Activated CD8-positive, alpha-beta T cell treated with anti-CD3 and anti-CD28 coated beads for 36 hours (primary cell): ENCODE measurements around the gene KLHL13. TPM values are rescaled to one million over a fixed set of nuclear protein-coding genes. Genes with fewer than 3 reads are reported as not detected.

Source experiments
- ATAC-seq: fragments of 200-7000 bp; cut with Tn5 transposase; one replicate; pipeline ENCODE4 v1.10.0; 2021; ENCODE audit warnings: mild to moderate bottlenecking, moderate library complexity
- CTCF ChIA-PET: fragments of 350-600 bp; sonication (Branson Sonifier 250); formaldehyde crosslinking; loops from one replicate; lab custom pipeline; 2021; ENCODE audit warnings: antibody characterized with exemption; lab: Charles Lee
- POLR2A ChIA-PET: fragments of 350-600 bp; sonication (Branson Sonifier 250); formaldehyde crosslinking; loops from one replicate; lab custom pipeline; 2021; ENCODE audit warnings: antibody characterized with exemption; lab: Charles Lee
- DNase-seq: peaks from one replicate; pipeline ENCODE4 v3.0.0-alpha.2; 2020
- H3K27ac Mint-ChIP-seq: one replicate; pipeline ENCODE4 v1.8.0; 2021; ENCODE audit warnings: mild to moderate bottlenecking, mixed read lengths
- H3K27me3 Mint-ChIP-seq: one replicate; pipeline ENCODE4 v1.8.0; 2021; ENCODE audit warnings: mixed read lengths
- H3K36me3 Mint-ChIP-seq: one replicate; pipeline ENCODE4 v1.8.0; 2021; ENCODE audit warnings: low read depth, mixed read lengths
- H3K4me1 Mint-ChIP-seq: one replicate; pipeline ENCODE4 v1.8.0; 2021; ENCODE audit warnings: low read depth, mixed read lengths
- H3K4me3 Mint-ChIP-seq: one replicate; pipeline ENCODE4 v1.8.0; 2021; ENCODE audit warnings: mild to moderate bottlenecking, moderate library complexity, mixed read lengths
- H3K9me3 Mint-ChIP-seq: one replicate; pipeline ENCODE4 v1.8.0; 2021; ENCODE audit warnings: mixed read lengths
- intact Hi-C: fragments of 100-400 bp; cut with micrococcal nuclease; formaldehyde crosslinking; loops from one replicate; pipeline ENCODE4 v1.10.0; 2022
- total RNA-seq, 2 experiments: library from RNA; stranded (reverse); gene quantifications; one replicate each; pipeline ENCODE4 v1.2.3, GENCODE V29; 2021
- TF ChIP-seq, protein P1 (sequence below): fragments of 200-600 bp; IDR thresholded peaks from one replicate; pipeline ENCODE4 v1.8.0; 2022; ENCODE audit warnings: antibody characterized with exemption, mild to moderate bottlenecking

Gene KLHL13
- total RNA-seq, 2 experiments from 2014 or later: 2.2 to 2.8 TPM

DNA sequence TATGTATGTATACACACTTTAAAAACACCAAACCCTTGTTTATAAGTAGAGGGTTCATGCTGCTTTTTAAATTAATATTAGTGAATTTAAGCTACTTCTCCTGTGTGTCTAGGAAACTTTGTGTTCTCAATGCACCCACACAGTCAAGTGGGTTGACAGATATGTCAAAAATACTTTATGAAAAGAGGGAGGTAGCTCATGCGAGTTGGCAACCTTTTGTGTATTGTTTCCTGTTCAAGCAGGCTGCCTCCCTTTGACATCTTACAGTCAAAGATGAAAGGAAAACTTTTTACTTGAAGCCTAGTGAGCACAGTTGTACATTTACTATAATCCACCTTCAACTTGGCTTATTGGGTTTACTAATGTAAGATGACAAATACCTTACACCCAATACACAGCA, 218.4 kb downstream of the KLHL13 start:
- intact Hi-C loops: no loop called here
- Mint-ChIP-seq H3K36me3 (no peaks in the 10 kb centered on the region), H3K4me1 (peaks cover 20% of the 10 kb centered on the region), H3K4me3 (no peak overlapping the region), H3K27me3 (no peaks in the 10 kb centered on the region), H3K9me3 (peaks cover 2% of the 10 kb centered on the region), H3K27ac (no peak overlapping the region)
- POLR2A ChIA-PET: no interaction called here
- DNase-seq (no peak), ATAC-seq (no peak)
- CTCF ChIA-PET: no interaction called here
- TF ChIP-seq, protein P1, sequence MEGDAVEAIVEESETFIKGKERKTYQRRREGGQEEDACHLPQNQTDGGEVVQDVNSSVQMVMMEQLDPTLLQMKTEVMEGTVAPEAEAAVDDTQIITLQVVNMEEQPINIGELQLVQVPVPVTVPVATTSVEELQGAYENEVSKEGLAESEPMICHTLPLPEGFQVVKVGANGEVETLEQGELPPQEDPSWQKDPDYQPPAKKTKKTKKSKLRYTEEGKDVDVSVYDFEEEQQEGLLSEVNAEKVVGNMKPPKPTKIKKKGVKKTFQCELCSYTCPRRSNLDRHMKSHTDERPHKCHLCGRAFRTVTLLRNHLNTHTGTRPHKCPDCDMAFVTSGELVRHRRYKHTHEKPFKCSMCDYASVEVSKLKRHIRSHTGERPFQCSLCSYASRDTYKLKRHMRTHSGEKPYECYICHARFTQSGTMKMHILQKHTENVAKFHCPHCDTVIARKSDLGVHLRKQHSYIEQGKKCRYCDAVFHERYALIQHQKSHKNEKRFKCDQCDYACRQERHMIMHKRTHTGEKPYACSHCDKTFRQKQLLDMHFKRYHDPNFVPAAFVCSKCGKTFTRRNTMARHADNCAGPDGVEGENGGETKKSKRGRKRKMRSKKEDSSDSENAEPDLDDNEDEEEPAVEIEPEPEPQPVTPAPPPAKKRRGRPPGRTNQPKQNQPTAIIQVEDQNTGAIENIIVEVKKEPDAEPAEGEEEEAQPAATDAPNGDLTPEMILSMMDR: no peak

DNA sequence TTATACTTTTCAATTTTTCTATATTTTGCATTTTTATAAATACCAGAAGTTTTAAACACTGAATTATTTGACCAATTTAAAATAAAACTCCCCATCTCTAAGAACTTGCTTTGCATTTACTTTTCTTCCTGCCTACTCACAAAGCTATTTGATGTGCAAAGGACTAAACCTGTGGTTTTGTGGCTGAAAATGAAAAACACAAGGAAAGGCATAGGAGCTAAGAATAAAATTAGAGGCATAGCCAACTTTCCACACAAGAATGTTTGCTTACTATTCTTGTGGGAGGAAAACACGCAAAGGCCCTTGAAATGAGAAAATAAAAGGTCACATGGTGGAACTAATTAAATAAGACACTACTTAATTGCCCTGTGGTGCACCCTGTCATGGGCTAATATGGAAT, 221.2 kb downstream of the KLHL13 start:
- TF ChIP-seq, protein P1: no peak
- peaks cover 2% of the 10 kb centered on the region for H3K9me3 Mint-ChIP-seq
- H3K4me1 Mint-ChIP-seq: peaks cover 24% of the 10 kb centered on the region
- H3K4me3 Mint-ChIP-seq: no peak overlapping the region
- ATAC-seq: no peak
- H3K36me3 Mint-ChIP-seq: no peaks in the 10 kb centered on the region
- ChIA-PET POLR2A (no interaction called here), CTCF (no interaction called here)
- H3K27ac Mint-ChIP-seq: no peak overlapping the region
- DNase-seq: no peak
- H3K27me3 Mint-ChIP-seq: no peaks in the 10 kb centered on the region
- intact Hi-C loops: no loop called here

DNA sequence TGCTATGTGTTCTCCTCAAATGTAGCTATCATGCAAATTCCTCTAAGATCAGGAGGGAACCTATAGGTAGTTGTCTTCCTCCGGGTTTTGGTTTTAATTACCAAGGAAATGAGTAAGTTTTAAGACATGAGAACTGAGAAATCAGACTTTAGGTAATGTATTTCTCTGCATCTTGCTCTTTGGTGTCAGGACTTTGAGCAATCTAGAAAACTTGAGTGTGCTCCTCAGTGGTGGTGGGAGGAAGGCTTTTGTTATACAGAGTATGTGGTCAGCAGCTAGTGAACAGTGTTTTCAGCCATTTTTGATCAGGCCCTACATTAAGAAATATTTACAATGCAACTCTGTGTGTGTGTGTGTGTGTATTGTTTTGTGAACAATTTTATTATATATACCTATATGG, 224.1 kb downstream of the KLHL13 start:
- no peaks in the 10 kb centered on the region for H3K27me3 Mint-ChIP-seq
- ATAC-seq (no peak), DNase-seq (no peak)
- CTCF ChIA-PET: no interaction called here
- intact Hi-C loops: no loop called here
- TF ChIP-seq, protein P1: no peak
- H3K9me3 Mint-ChIP-seq: peaks cover 2% of the 10 kb centered on the region
- H3K36me3 Mint-ChIP-seq: no peaks in the 10 kb centered on the region
- H3K4me1 Mint-ChIP-seq: peaks cover 19% of the 10 kb centered on the region
- POLR2A ChIA-PET: no interaction called here
- H3K27ac Mint-ChIP-seq: no peak overlapping the region
- H3K4me3 Mint-ChIP-seq: no peak overlapping the region

DNA sequence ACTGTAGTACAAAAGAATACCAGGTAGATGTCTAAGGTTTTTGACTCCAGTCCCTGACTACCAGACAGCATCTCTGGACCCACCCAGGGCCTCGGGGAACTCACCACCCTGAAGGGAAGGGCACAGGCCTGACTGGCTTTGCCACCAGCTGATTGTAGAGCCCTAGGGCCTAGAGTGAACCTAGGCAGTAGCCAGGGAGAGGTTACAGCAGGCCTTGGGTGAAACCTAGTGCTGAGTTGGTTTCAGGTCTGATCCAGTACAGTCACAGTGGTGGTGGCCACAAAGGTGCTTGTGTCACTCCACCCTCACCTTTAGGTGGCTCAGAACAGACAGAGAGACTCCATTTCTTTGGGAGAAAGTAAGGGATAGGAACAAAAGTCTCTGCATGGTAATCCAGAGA, 244.8 kb downstream of the KLHL13 start:
- Mint-ChIP-seq H3K4me1 (no peaks in the 10 kb centered on the region), H3K4me3 (no peak overlapping the region), H3K27me3 (no peaks in the 10 kb centered on the region), H3K27ac (no peak overlapping the region), H3K9me3 (peaks cover 5% of the 10 kb centered on the region), H3K36me3 (no peaks in the 10 kb centered on the region)
- ChIA-PET POLR2A (no interaction called here), CTCF (no interaction called here)
- intact Hi-C loops: no loop called here
- TF ChIP-seq, protein P1: no peak
- ATAC-seq (no peak), DNase-seq (no peak)

DNA sequence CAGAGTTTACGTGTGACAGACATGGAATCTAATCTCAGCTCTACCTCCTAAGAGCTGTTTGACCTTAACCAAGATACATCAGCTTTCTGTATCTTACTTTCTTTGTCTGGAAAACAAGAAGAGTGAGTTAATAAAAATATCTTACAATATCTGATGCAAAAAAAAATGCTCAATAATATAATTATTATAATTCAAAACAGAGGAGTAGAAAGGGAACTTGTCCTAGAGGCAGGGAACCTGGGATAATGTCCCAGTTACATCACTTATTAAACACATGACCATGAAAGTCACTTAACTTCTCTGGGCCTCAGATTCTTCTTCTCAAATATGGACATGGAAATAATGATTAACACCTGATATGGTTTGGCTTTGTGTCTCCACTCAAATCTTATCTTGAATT, 256.1 kb downstream of the KLHL13 start:
- POLR2A ChIA-PET: no interaction called here
- ATAC-seq: no peak
- TF ChIP-seq, protein P1: no peak

More for the DNA sequence above, 256.1 kb downstream of the KLHL13 start:
- H3K36me3 Mint-ChIP-seq: no peaks in the 10 kb centered on the region
- H3K4me3 Mint-ChIP-seq: no peak overlapping the region
- no peak overlapping the region for H3K27ac Mint-ChIP-seq
- DNase-seq: no peak
- H3K4me1 Mint-ChIP-seq: no peaks in the 10 kb centered on the region
- no peaks in the 10 kb centered on the region for H3K27me3 Mint-ChIP-seq
- CTCF ChIA-PET: no interaction called here
- H3K9me3 Mint-ChIP-seq: no peaks in the 10 kb centered on the region
- intact Hi-C loops: no loop called here
